ENCODE results near the gene HDAC7. TPM values are rescaled to one million over a fixed set of nuclear protein-coding genes. Genes with fewer than 3 reads are reported as not detected.

The HDAC7 gene
- polyA plus RNA-seq, 4 donors: 2.2 to 30.3 (median 15.3) TPM

- no peaks in the 10 kb centered on the region for H3K9me3 ChIP-seq (ENCODE audit: control insufficient read depth in 2 of 2, insufficient read depth in 1 of 2, low read depth in 1 of 2, low read length in 1 of 2)
- peaks cover 4 to 86% (median 8%) of the 10 kb centered on the region in 3 donors for H3K36me3 ChIP-seq (ENCODE audit: control insufficient read depth in 3 of 3, insufficient read depth in 2 of 3, low read depth in 1 of 3, low read length in 3 of 3)
- H3K4me3 ChIP-seq (ENCODE audit: low read depth in 1 of 3, low read length in 3 of 3): no peak overlapping the region
- H3K27ac ChIP-seq (ENCODE audit: low read depth in 1 of 3, low read length in 2 of 3): no peak overlapping the region
- 89 to 95% (median 92%) methylated on average over 14 to 15 of the region's 15 CpGs for WGBS, 3 donors
- DNase-seq: no peak
- no peak for FAIRE-seq
- no peaks in the 10 kb centered on the region for H3K4me1 ChIP-seq (ENCODE audit: control insufficient read depth in 3 of 3, insufficient read depth in 2 of 3, low read depth in 1 of 3, low read length in 2 of 3)
- no peaks in the 10 kb centered on the region for H3K27me3 ChIP-seq (ENCODE audit: control insufficient read depth in 3 of 3, insufficient read depth in 3 of 3, low read length in 3 of 3)
These were observed 26.6 kb downstream of the HDAC7 start for GRCh38 chr12:47793015-47793681.

GRCh38 chr12:47791874-47792273, 27.8 kb downstream of the HDAC7 start:
- H3K27me3 ChIP-seq (ENCODE audit: control insufficient read depth in 3 of 3, insufficient read depth in 3 of 3, low read length in 3 of 3): no peaks in the 10 kb centered on the region
- 92 to 93% (median 93%) methylated on average over 13 to 16 of the region's 16 CpGs for WGBS, 3 donors
- H3K36me3 ChIP-seq (ENCODE audit: control insufficient read depth in 3 of 3, insufficient read depth in 2 of 3, low read depth in 1 of 3, low read length in 3 of 3): peaks cover 3 to 86% (median 4%) of the 10 kb centered on the region in 3 donors

GRCh38 chr12:47791351-47791746, 28.4 kb downstream of the HDAC7 start:
- no peak overlapping the region for H3K27ac ChIP-seq (ENCODE audit: low read depth in 1 of 3, low read length in 2 of 3)
- peaks cover 0 to 3% (median 0%) of the 10 kb centered on the region in 3 donors for H3K4me1 ChIP-seq (ENCODE audit: control insufficient read depth in 3 of 3, insufficient read depth in 2 of 3, low read depth in 1 of 3, low read length in 2 of 3)
- peaks cover 2 to 87% (median 4%) of the 10 kb centered on the region in 3 donors for H3K36me3 ChIP-seq (ENCODE audit: control insufficient read depth in 3 of 3, insufficient read depth in 2 of 3, low read depth in 1 of 3, low read length in 3 of 3)
- no peak overlapping the region for H3K4me3 ChIP-seq (ENCODE audit: low read depth in 1 of 3, low read length in 3 of 3)
- FAIRE-seq (no peak), DNase-seq (no peak)
- no peaks in the 10 kb centered on the region for H3K9me3 ChIP-seq (ENCODE audit: control insufficient read depth in 2 of 2, insufficient read depth in 1 of 2, low read depth in 1 of 2, low read length in 1 of 2)
- WGBS, 3 donors: 91 to 95% (median 93%) methylated on average over 10 to 14 of the region's 14 CpGs
- H3K27me3 ChIP-seq (ENCODE audit: control insufficient read depth in 3 of 3, insufficient read depth in 3 of 3, low read length in 3 of 3): no peaks in the 10 kb centered on the region

More at GRCh38 chr12:47791874-47792273, 27.8 kb downstream of the HDAC7 start:
- H3K4me3 ChIP-seq (ENCODE audit: low read depth in 1 of 3, low read length in 3 of 3): no peak overlapping the region
- FAIRE-seq (no peak), DNase-seq (no peak)
- H3K4me1 ChIP-seq (ENCODE audit: control insufficient read depth in 3 of 3, insufficient read depth in 2 of 3, low read depth in 1 of 3, low read length in 2 of 3): no peaks in the 10 kb centered on the region
- H3K9me3 ChIP-seq (ENCODE audit: control insufficient read depth in 2 of 2, insufficient read depth in 1 of 2, low read depth in 1 of 2, low read length in 1 of 2): no peaks in the 10 kb centered on the region
- no peak overlapping the region for H3K27ac ChIP-seq (ENCODE audit: low read depth in 1 of 3, low read length in 2 of 3)

- Histone ChIP-seq H3K9me3 (ENCODE audit: control insufficient read depth in 2 of 2, insufficient read depth in 1 of 2, low read depth in 1 of 2, low read length in 1 of 2) (no peaks in the 10 kb centered on the region), H3K27ac (ENCODE audit: low read depth in 1 of 3, low read length in 2 of 3) (no peak overlapping the region), H3K36me3 (ENCODE audit: control insufficient read depth in 3 of 3, insufficient read depth in 2 of 3, low read depth in 1 of 3, low read length in 3 of 3) (peaks cover 2 to 88% (median 4%) of the 10 kb centered on the region in 3 donors), H3K4me1 (ENCODE audit: control insufficient read depth in 3 of 3, insufficient read depth in 2 of 3, low read depth in 1 of 3, low read length in 2 of 3) (peaks cover 0 to 3% (median 0%) of the 10 kb centered on the region in 3 donors), H3K4me3 (ENCODE audit: low read depth in 1 of 3, low read length in 3 of 3) (no peak overlapping the region), H3K27me3 (ENCODE audit: control insufficient read depth in 3 of 3, insufficient read depth in 3 of 3, low read length in 3 of 3) (no peaks in the 10 kb centered on the region)
- 89 to 94% (median 90%) methylated on average over 20 of the region's 20 CpGs for WGBS, 3 donors
- FAIRE-seq: no peak
- DNase-seq: no peak
These were observed 28.9 kb downstream of the HDAC7 start for GRCh38 chr12:47790676-47791350.

GRCh38 chr12:47789712-47790489, 29.8 kb downstream of the HDAC7 start:
- Histone ChIP-seq H3K27me3 (ENCODE audit: control insufficient read depth in 3 of 3, insufficient read depth in 3 of 3, low read length in 3 of 3) (no peaks in the 10 kb centered on the region), H3K9me3 (ENCODE audit: control insufficient read depth in 2 of 2, insufficient read depth in 1 of 2, low read depth in 1 of 2, low read length in 1 of 2) (no peaks in the 10 kb centered on the region), H3K36me3 (ENCODE audit: control insufficient read depth in 3 of 3, insufficient read depth in 2 of 3, low read depth in 1 of 3, low read length in 3 of 3) (peaks cover 0 to 87% (median 6%) of the 10 kb centered on the region in 3 donors), H3K27ac (ENCODE audit: low read depth in 1 of 3, low read length in 2 of 3) (no peak overlapping the region), H3K4me3 (ENCODE audit: low read depth in 1 of 3, low read length in 3 of 3) (no peak overlapping the region), H3K4me1 (ENCODE audit: control insufficient read depth in 3 of 3, insufficient read depth in 2 of 3, low read depth in 1 of 3, low read length in 2 of 3) (peaks cover 0 to 3% (median 0%) of the 10 kb centered on the region in 3 donors)
- no peak for DNase-seq
- no peak for FAIRE-seq
- WGBS, 3 donors: 92 to 93% (median 93%) methylated on average over 21 to 22 of the region's 22 CpGs

- H3K9me3 ChIP-seq (ENCODE audit: control insufficient read depth in 2 of 2, insufficient read depth in 1 of 2, low read depth in 1 of 2, low read length in 1 of 2): no peaks in the 10 kb centered on the region
- DNase-seq (no peak), FAIRE-seq (no peak)
- H3K27me3 ChIP-seq (ENCODE audit: control insufficient read depth in 3 of 3, insufficient read depth in 3 of 3, low read length in 3 of 3): no peaks in the 10 kb centered on the region
- peaks cover 0 to 86% (median 6%) of the 10 kb centered on the region in 3 donors for H3K36me3 ChIP-seq (ENCODE audit: control insufficient read depth in 3 of 3, insufficient read depth in 2 of 3, low read depth in 1 of 3, low read length in 3 of 3)
- WGBS, 3 donors: 90 to 95% (median 95%) methylated on average over 5 of the region's 5 CpGs
- H3K4me3 ChIP-seq (ENCODE audit: low read depth in 1 of 3, low read length in 3 of 3): no peak overlapping the region
- H3K27ac ChIP-seq (ENCODE audit: low read depth in 1 of 3, low read length in 2 of 3): no peak overlapping the region
- peaks cover 0 to 3% (median 0%) of the 10 kb centered on the region in 3 donors for H3K4me1 ChIP-seq (ENCODE audit: control insufficient read depth in 3 of 3, insufficient read depth in 2 of 3, low read depth in 1 of 3, low read length in 2 of 3)
These were observed 30.6 kb downstream of the HDAC7 start for GRCh38 chr12:47789141-47789540.

GRCh38 chr12:47787596-47788319, 31.9 kb downstream of the HDAC7 start:
- no peak for FAIRE-seq
- WGBS, 3 donors: 85 to 89% (median 86%) methylated on average over 14 of the region's 14 CpGs
- H3K27me3 ChIP-seq (ENCODE audit: control insufficient read depth in 3 of 3, insufficient read depth in 3 of 3, low read length in 3 of 3): no peaks in the 10 kb centered on the region
- H3K9me3 ChIP-seq (ENCODE audit: control insufficient read depth in 2 of 2, insufficient read depth in 1 of 2, low read depth in 1 of 2, low read length in 1 of 2): no peaks in the 10 kb centered on the region
- H3K4me3 ChIP-seq (ENCODE audit: low read depth in 1 of 3, low read length in 3 of 3): no peak overlapping the region
- no peak overlapping the region for H3K27ac ChIP-seq (ENCODE audit: low read depth in 1 of 3, low read length in 2 of 3)
- H3K4me1 ChIP-seq (ENCODE audit: control insufficient read depth in 3 of 3, insufficient read depth in 2 of 3, low read depth in 1 of 3, low read length in 2 of 3): peaks cover 0 to 3% (median 0%) of the 10 kb centered on the region in 3 donors
- H3K36me3 ChIP-seq (ENCODE audit: control insufficient read depth in 3 of 3, insufficient read depth in 2 of 3, low read depth in 1 of 3, low read length in 3 of 3): peaks cover 0 to 92% (median 12%) of the 10 kb centered on the region in 3 donors
- no peak for DNase-seq
